Endothelial cell of umbilical vein (primary cell): ENCODE measurements around the gene CFAP99. TPM values are rescaled to one million over a fixed set of nuclear protein-coding genes. Genes with fewer than 3 reads are reported as not detected.

ENCODE experiments used
- BruUV-seq: library from RNA; stranded (reverse); fragments of 400-500 nt; replicated peaks from 2 replicates; lab custom pipeline; 2021; lab: Mats Ljungman, UMichigan
- CTCF ChIA-PET: fragments of 300-600, 350-600 bp; sonication (Branson Sonifier 250); formaldehyde crosslinking; loops from one replicate; lab custom pipeline; 2021; ENCODE audit warnings: antibody characterized with exemption, inconsistent platforms; lab: Charles Lee
- POLR2A ChIA-PET: fragments of 300-600, 350-600 bp; sonication (Branson Sonifier 250); formaldehyde crosslinking; loops from one replicate; lab custom pipeline; 2021; ENCODE audit warnings: antibody characterized with exemption, inconsistent platforms; lab: Charles Lee
- DNase-seq: peaks from one replicate; pipeline ENCODE4 v3.0.0-alpha.2; 2011; ENCODE audit warnings: low read depth, low spot score
- FAIRE-seq: peaks from 2 replicates; lab custom pipeline; 2011; peaks lifted over from hg19 to GRCh38; lab: Jason Lieb, UNC
- H2AFZ ChIP-seq: 2 replicates; pipeline ENCODE4 v1.6.0; 2012; ENCODE audit warnings: low read depth, low read length, control low read depth, inconsistent platforms
- H3K27ac ChIP-seq: 2 replicates; pipeline ENCODE4 v1.5.1; 2011; ENCODE audit warnings: low read depth, mild to moderate bottlenecking, control low read depth, low read length, moderate library complexity; ENCODE audit not compliant: insufficient read depth
- H3K27me3 ChIP-seq, 2 experiments: 2 replicates each; pipeline versions ENCODE4 v1.6.0 to v1.6.1; 2011; ENCODE audit warnings: low read length in 2 of 2, mixed read lengths in 1 of 2; ENCODE audit not compliant: control insufficient read depth in 2 of 2, insufficient read depth in 2 of 2
- H3K36me3 ChIP-seq, 2 experiments: 2 replicates in 1 of 2; 3 replicates in 1 of 2; pipeline ENCODE4 v1.5.1; 2011; ENCODE audit warnings: low read length in 2 of 2, mild to moderate bottlenecking in 1 of 2, moderate library complexity in 1 of 2; ENCODE audit not compliant: control insufficient read depth in 2 of 2, insufficient read depth in 2 of 2; ENCODE audit errors: extremely low read depth in 1 of 2
- H3K4me1 ChIP-seq: 3 replicates; pipeline ENCODE4 v1.5.1; 2011; ENCODE audit warnings: mild to moderate bottlenecking, low read length; ENCODE audit not compliant: control insufficient read depth, insufficient read depth; ENCODE audit errors: extremely low read depth
- H3K4me2 ChIP-seq: 2 replicates; pipeline ENCODE4 v1.6.1; 2011; ENCODE audit warnings: low read length, control low read depth, mixed read lengths; ENCODE audit not compliant: insufficient read depth
- H3K4me3 ChIP-seq, 3 experiments: fragments of 200-600 bp in 1 of 3; sonication (generic), shearing (Covaris generic) in 1 of 3; replicated peaks in 1 of 3; 2 replicates each; pipeline ENCODE4 v1.5.1; 2011 to 2016; ENCODE audit warnings: control low read depth in 3 of 3, low read length in 3 of 3, mild to moderate bottlenecking in 2 of 3, inconsistent platforms in 1 of 3, low read depth in 1 of 3, moderate library complexity in 1 of 3; ENCODE audit not compliant: insufficient read depth in 1 of 3
- H3K79me2 ChIP-seq: 2 replicates; pipeline ENCODE4 v1.6.0; 2012; ENCODE audit warnings: low read length, inconsistent platforms; ENCODE audit not compliant: control insufficient read depth, insufficient read depth
- H3K9ac ChIP-seq: replicated peaks from 2 replicates; pipeline ENCODE3; 2011; ENCODE audit warnings: low read length, control low read depth; ENCODE audit not compliant: insufficient read depth; ENCODE audit errors: extremely low read depth
- H3K9me1 ChIP-seq: replicated peaks from 3 replicates; pipeline ENCODE4 v1.6.0; 2011; ENCODE audit warnings: mild to moderate bottlenecking, low read length; ENCODE audit not compliant: control insufficient read depth, insufficient read depth; ENCODE audit errors: extremely low read depth
- H3K9me3 ChIP-seq: replicated peaks from 2 replicates; pipeline ENCODE4 v1.5.1; 2012; ENCODE audit warnings: low read length, inconsistent platforms; ENCODE audit not compliant: control insufficient read depth, insufficient read depth
- H4K20me1 ChIP-seq: replicated peaks from 2 replicates; pipeline ENCODE3; 2011; ENCODE audit warnings: mild to moderate bottlenecking, low read length; ENCODE audit not compliant: control insufficient read depth, insufficient read depth; ENCODE audit errors: extremely low read depth
- CTCF ChIP-seq, 2 donors: IDR thresholded peaks; 1 replicate in 1 of 2; 2 replicates in 1 of 2; pipeline ENCODE4 v1.5.1; 2011; ENCODE audit warnings: low read length in 2 of 2, mild to moderate bottlenecking in 2 of 2, moderate library complexity in 2 of 2, control low read depth in 1 of 2, inconsistent platforms in 1 of 2, low read depth in 1 of 2; ENCODE audit not compliant: insufficient read depth in 1 of 2; ENCODE audit errors: extremely low read depth in 1 of 2
- EZH2 ChIP-seq: IDR thresholded peaks from 2 replicates; pipeline ENCODE4 v1.6.1; 2012; ENCODE audit warnings: borderline replicate concordance, low read depth, mild to moderate bottlenecking, moderate library complexity, low read length, inconsistent platforms; ENCODE audit not compliant: severe bottlenecking
- FOS ChIP-seq: IDR thresholded peaks from 2 replicates; pipeline ENCODE4 v1.6.1; 2011; ENCODE audit warnings: mild to moderate bottlenecking, low read length, moderate library complexity, borderline replicate concordance; ENCODE audit not compliant: insufficient read depth
- GATA2 ChIP-seq: IDR thresholded peaks from 2 replicates; pipeline ENCODE4 v1.7.0; 2011; ENCODE audit warnings: low read depth, mild to moderate bottlenecking, moderate library complexity, mixed read lengths, low read length; ENCODE audit not compliant: insufficient read length, insufficient read depth
- JUN ChIP-seq: IDR thresholded peaks from 2 replicates; pipeline ENCODE4 v1.6.1; 2011; ENCODE audit warnings: borderline replicate concordance, low read depth; ENCODE audit not compliant: insufficient read length, insufficient read depth
- MAX ChIP-seq: IDR thresholded peaks from 2 replicates; pipeline ENCODE4 v1.6.1; 2011; ENCODE audit not compliant: insufficient read depth, insufficient read length
- MYC ChIP-seq: IDR thresholded peaks from one replicate; pipeline ENCODE4 v1.6.1; 2011; ENCODE audit warnings: mild to moderate bottlenecking, low read depth, low read length
- POLR2A ChIP-seq: IDR thresholded peaks from 2 replicates; pipeline ENCODE4 v1.6.1; 2012; ENCODE audit warnings: low read depth, mild to moderate bottlenecking, control low read depth, low read length
- POLR2AphosphoS5 ChIP-seq: IDR thresholded peaks from 2 replicates; pipeline ENCODE4 v1.6.1; 2012; ENCODE audit warnings: low read depth, mild to moderate bottlenecking, control low read depth, low read length, moderate library complexity; ENCODE audit not compliant: insufficient read depth
- dilution Hi-C: fragments of 300-500 bp; cut with MboI; formaldehyde crosslinking; loops from one replicate; pipeline ENCODE4 v1.15.0; 2019; ENCODE audit warnings: low sequenced_read_pairs; ENCODE audit not compliant: extremely low pct_ligation_motif_present
- intact Hi-C: fragments of 100-400 bp; cut with micrococcal nuclease; formaldehyde crosslinking; loops from one replicate; pipeline ENCODE4 v1.10.0; 2022
- polyA plus RNA-seq, 4 experiments: library from polyadenylated mRNA; depleted of rRNA in 3 of 4; stranded (reverse) in 3 of 4; unstranded in 1 of 4; fragments of >200 nt; gene quantifications; 2 replicates each; pipeline versions ENCODE4 v1.2.1 to v1.2.3, GENCODE V29; 2011 to 2012; ENCODE audit warnings: missing spikeins in 1 of 4
- total RNA-seq: library from RNA; stranded (reverse); gene quantifications from 2 replicates; pipeline ENCODE4 v1.2.3, GENCODE V29; 2021

The CFAP99 gene
- total and polyA plus RNA-seq, 2 donors (not counting 3 experiments of a cell fraction or from before 2014, with no cell fraction given): 0.03 TPM; not detected in 1

- Histone ChIP-seq H3K9ac (no peak overlapping the region), H3K4me2 (no peak overlapping the region), H3K27me3 (no peaks in the 10 kb centered on the region), H3K9me1 (no peaks in the 10 kb centered on the region), H3K36me3 (no peaks in the 10 kb centered on the region), H2AFZ (no peak overlapping the region), H3K4me3 (no peak overlapping the region), H3K79me2 (no peaks in the 10 kb centered on the region), H3K4me1 (no peaks in the 10 kb centered on the region), H3K9me3 (no peaks in the 10 kb centered on the region), H3K27ac (no peak overlapping the region), H4K20me1 (no peaks in the 10 kb centered on the region)
- BruUV-seq: no TSS peak
- dilution Hi-C loops: no loop called here
- ChIA-PET POLR2A (no interaction called here), CTCF (interaction anchor here (1.0 to 1.1 kb wide), 2 partner anchors 9 to 212 kb away, joined by 3 to 4 read pairs; no protein-coding TSS in a partner anchor)
- intact Hi-C loops: no loop called here
- no peak for DNase-seq
- FAIRE-seq: no peak
- TF ChIP-seq JUN (no peak), EZH2 (no peak), MYC (no peak), POLR2AphosphoS5 (no peak), MAX (no peak), GATA2 (no peak), FOS (no peak), POLR2A (no peak), CTCF (IDR thresholded peaks at IDR 0.05; ENCODE audit: extremely low read depth in 1 of 2, insufficient read depth in 1 of 2, low read depth in 1 of 2, low read length in 2 of 2) (no peak)
These were observed 13.2 kb downstream of the CFAP99 start for GRCh38 chr4:2432004-2432403.
